HEK293T (cell line): Measurements from ENCODE around the gene ERBB4.

Experiments
- BHLHE40 ChIP-seq: fragments of 450-650 bp; IDR thresholded peaks from 2 replicates; pipeline ENCODE4 v1.6.1; 2016; ENCODE audit warnings: mild to moderate bottlenecking, moderate library complexity, borderline replicate concordance
- FOXM1 ChIP-seq: fragments of 450-650 bp; IDR thresholded peaks from 2 replicates; pipeline ENCODE4 v1.6.1; 2017; ENCODE audit warnings: mild to moderate bottlenecking, borderline replicate concordance
- SP1 ChIP-seq: fragments of 450-650 bp; IDR thresholded peaks from 2 replicates; pipeline ENCODE4 v1.6.1; 2017
- SUZ12 ChIP-seq: fragments of 450-650 bp; IDR thresholded peaks from 2 replicates; pipeline ENCODE4 v1.6.1; 2016; ENCODE audit warnings: mild to moderate bottlenecking
- TARDBP ChIP-seq: fragments of 450-650 bp; IDR thresholded peaks from 2 replicates; pipeline ENCODE4 v1.6.1; 2016
- ZNF384 ChIP-seq: fragments of 450-650 bp; IDR thresholded peaks from 2 replicates; pipeline ENCODE4 v1.6.1; 2016

DNA sequence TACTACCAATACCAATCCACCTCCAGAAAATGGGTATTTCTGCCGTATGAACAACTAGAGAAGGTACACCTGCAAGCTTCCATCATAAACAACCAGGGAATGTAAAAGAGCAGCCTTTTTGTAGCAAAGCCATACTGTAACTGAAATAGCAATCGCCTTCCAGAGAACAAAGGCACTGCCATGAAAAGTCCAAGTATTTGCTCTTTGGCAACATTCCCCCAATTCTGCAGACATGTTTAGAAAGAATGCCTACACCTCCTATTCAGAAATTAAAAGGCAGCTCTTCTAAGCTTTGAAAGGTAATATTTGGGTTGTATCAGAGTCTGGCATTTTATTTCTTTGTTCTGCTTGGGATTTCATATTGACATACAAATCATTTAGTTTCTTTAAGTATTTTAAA lies 487.7 kb downstream of the ERBB4 start:
- TF ChIP-seq SP1 (no peak), TARDBP (no peak), SUZ12 (no peak), ZNF384 (no peak), FOXM1 (no peak), BHLHE40 (no peak)
